CD4-positive, alpha-beta T cell treated with Interleukin-17A for 4 hours (primary cell): ENCODE results near the gene PNMA8A.
A peak's percentile ranks its signal among the peaks of the same experiment; 100 is the strongest.

ENCODE experiments used
- DNase-seq: peaks from one replicate; pipeline ENCODE4 v3.0.0-alpha.2; 2020; ENCODE audit warnings: mixed read lengths

PNMA8A gene

DNA sequence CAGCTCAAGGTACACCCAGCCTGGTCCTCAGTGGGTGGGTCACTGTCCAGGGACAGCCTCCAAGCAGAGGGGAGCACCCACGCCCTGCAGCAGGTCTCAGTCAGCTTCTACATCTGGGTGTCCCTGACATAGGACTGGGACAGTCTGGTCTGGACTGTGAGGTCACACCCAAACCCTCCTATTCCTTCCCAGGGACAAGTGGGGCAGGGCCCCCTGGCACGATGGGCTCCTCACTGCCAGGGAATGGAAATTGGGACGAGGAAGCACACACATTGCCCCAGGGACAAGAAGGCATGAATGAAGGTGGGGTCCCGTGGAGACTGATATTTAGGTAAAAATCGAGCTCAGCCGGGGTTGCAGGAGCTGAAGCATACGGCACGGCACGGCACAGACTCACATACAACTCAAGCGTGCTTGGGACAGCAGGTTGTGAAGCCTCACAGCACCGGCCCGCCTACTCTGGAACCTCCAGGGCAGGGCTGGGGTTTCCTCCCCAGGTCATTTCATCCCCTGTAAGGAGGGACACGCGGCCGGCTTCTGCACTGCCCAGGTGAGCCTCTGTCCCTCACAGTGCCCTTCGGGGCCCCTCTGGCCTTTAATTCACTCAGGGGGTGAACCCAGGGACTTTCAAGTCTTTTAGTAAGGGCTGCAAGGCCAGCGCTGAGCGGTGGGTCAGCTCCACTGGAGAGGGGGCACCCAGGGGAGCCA, 20.8 kb upstream of the PNMA8A start:
- no peak for DNase-seq

DNA sequence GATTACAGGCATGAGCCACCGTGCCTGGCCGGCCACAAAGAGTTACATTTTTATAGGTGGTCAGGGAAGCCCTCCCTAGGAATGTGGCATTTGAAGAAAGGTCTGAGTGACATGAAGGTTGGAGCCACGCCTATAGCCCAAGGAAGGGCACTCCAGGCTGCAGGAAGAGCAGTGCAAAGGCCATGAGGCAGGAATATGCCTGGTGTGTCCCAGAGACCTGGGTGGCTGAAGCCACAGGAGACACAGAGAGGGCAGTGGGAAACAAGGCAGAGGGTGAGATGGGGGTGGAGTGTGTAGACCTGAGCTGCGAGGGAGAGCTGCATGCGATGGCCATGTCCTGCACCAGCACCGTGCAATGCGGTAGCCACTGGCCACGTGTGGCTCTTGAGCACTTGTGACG, 19.4 kb upstream of the PNMA8A start:
- DNase-seq = no peak

DNA sequence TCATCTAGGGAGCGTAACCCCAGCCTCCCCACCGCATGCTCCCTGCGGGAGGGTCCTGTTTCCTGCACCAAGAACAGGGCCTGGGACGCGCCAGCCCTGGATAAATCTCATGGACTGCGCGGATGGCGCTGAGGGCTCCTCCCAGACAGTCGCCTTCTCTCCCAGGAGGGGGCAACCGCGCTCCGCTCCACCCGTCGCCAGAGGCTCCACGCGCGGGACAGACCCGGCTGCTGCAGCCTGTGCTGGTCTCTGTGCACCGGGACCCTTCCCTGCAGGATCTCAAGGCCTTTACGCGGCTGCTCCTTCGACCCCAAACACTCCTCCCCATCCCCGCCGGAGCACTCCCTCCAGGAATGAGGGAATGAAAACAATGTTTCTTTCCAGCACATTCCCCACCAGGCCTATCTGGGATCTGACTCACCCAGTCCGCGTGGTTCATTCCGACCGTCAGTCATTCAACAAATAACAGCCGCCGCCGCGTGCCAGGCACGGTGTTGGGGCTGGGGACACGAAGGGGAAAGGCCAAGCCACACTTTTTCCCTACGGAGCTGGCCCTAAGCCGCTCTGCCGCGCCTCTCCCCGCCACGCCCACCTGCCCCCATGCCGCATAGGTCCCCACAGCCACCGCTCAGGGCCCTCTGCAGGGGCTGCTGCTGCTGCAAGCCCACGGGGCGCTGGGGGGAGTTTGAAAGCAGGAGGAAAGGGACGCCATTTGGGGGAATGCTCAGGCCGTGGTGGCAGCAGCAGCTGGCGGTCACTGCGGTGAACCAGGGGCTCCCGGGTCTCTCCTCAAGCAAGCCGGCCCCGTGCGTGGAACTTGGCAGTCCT, 18.3 kb upstream of the PNMA8A start:
- DNase-seq = peak; percentile 52

DNA sequence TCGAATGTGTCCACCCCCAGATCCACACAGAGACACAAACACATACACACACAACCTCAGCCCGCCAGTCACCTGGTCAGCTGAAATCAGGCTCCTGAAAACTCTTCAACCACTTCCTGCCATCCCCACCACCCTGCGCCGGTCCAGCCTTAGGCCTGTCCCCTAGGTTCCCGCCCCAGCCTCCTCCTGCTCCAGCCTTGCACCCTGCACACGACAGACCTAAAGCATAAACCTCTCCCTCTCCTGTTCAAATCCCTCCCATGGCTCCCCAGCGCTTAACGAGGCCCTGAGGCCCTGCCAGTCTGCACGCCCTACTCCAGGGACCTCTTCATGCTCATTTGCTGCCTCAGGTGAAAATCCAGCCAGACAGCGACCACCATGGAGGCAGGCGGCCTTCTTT, 17.2 kb upstream of the PNMA8A start:
- no peak for DNase-seq

DNA sequence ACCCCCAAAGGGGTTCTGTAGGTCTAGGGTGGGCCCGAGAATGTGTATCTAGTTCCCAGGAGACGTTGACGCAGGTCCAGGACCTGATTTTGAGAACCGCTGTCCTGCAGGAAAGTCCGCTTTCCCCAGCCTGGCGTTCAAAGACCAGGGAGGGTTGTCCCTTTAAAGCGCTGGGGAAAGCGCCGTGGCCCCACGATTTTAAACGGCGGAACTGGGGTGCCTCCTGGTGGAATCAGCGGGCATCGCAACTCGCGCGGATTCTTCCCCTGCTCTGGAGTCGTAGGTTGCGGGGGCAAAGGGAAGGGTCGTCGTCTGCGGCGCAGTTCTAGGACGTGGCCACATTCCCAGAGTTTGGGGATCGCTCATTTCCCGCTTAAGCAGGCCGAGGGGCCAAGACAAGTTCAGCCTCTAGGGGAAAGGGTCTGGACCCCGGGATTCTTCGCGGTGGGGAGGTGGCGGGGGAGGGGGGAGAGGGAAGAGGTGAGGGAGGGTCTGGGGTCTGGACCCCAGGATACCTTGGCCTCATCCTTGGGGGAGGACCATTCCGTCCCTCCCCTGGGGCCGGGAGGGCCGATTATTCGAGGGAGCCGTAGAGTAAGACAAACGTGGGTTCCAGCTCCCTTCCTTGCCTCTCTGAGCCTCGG, 16.6 kb upstream of the PNMA8A start:
- DNase-seq = peak; percentile 80

DNA sequence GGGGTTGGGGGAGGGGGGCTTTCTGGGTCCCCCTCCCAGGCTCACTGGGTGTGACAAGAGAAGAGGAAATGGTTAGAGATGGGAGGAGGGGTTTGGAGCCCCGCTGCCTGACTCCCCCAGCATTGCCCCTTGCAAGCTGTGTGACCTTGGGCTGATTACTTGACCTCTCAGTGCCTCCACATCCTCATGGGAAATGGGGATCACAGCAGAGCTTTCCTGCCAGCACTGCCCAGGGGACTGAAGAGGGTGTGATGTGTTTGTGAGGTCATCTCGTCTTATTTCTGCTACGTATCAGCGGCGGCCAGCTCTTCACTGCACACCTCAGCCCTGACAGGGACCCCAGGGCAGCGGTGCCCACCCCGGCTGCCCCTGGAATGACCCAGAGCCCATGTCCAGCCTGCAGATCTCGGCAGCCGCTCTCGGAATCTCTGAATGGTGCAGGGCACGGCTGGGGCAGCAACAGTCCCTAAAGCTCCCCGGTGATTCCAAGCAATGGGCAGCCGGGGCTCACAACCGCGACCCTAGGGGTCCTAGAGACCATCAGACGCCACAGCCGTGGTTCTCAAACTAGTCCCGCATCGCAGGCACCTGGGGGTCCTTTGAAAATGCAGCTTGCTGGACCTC, 15.9 kb upstream of the PNMA8A start:
- DNase-seq = no peak

DNA sequence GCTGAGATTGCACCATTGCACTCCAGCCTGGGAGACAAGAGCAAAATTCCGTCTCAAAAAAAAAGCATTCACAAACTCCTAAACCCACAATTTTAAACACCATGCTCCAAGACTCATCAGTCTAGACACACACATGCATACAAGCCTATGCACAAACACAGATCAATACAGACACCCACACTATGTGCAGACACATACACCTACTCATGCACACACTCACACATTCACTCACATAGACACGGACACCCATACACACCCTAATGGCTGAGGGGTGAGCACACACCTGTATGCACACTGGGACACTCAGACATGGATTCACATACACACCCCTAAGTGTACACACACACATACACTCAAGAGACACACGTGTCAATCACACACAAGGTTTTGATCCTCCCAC, 15.0 kb upstream of the PNMA8A start:
- no peak for DNase-seq

DNA sequence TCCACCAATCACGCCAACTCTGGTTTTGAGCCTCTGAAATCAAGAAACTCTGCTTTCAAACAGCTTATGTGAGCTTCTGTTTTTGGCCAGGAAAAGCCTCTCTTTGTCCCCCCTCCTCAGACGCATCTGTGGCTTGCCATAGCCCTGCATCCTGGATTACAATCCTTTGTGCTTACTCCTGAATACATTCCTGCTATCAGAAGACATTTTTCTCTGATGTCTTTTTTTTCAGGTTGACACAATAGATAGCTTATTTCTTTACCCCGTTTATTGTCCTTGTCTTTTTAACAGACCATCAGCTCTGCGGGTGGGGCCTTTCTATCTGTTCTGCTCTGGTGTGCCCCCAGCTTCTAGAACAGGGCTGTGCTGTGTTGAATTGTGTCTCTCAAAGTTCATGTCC, 13.3 kb upstream of the PNMA8A start:
- DNase-seq = no peak

DNA sequence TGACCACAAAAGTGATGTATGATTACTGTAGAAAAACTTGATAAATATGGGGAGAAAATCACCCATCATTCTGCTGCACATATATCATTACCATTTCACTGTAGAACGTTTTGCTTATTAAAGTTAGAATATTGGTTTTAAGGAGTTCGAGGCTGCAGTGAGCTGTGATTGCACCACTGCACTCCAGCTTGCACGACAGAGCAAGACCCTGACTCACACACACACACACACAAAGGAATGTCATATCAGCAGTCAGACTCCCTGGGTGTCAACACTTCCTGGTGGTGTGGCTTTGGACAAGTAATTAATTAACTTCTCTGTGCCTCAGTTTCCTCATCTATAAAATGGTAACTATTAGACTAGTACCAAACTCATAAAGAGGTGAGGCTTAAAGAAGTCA, 11.3 kb upstream of the PNMA8A start:
- no peak for DNase-seq

DNA sequence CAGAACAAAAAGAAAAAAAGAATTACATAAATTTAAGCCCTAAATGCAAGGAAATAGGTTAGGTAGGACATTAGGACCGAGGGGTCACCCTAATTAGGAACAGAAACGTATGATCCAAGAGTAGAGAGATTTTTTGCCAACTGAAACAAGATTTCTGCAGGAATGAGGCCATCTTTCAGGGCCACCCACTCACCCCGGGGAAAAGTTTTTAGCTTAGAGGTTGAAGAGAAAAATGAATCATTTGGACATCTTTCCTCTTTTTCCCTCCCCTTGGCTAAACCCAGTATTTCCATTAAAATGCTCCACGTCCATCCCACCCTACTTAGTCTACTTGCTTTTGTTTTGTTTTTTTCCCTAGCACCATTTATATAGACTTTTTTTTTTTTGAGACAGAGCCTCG, 10.6 kb upstream of the PNMA8A start:
- no peak for DNase-seq

DNA sequence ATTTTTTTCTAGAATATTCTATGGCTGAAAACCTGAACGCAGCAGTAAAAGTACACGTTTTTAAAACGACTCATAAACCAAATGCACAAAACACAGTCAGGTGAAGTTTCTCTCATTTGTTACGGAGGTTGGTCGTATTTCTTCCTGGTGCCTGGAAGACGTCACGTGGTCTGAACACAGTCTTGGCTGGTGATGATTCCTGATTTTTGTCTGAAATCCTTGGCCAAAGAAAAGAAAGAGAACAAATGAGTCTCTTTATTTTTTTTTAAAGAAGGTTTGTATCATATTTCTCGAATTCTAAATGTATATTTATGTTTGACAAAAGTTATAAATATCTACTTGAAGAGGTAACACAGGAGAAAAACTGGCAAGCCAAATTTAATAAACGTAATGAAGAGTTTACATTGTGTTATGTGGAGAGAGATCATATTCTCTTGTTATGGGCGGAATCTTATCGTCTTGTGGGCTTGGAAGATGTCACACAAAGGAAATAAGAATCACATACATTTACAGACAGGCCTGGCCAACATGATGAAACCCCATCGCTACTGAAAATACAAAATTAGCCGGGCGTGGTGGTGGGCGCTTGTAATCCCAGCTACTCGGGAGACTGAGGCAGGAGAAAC, 10.0 kb upstream of the PNMA8A start:
- DNase-seq = no peak

DNA sequence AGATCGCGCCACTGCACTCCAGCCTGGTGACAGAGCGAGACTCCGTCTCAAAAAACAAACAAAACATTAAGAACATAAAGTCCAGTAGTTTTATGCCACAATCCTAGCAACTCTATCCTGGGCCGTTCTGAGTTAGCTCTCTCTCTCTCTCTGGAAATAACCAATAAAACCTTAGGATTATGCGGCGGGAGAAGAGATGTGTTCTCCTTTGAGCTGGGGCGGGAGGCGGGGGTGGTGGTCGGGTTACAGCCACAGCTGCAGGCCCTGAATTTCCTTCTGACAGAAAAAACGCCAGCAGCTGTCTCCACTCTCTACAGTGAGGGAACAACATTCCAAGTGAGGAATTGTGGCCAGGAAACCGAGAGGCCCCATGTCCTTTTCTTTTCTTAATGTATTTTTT, 9.1 kb upstream of the PNMA8A start:
- no peak for DNase-seq

DNA sequence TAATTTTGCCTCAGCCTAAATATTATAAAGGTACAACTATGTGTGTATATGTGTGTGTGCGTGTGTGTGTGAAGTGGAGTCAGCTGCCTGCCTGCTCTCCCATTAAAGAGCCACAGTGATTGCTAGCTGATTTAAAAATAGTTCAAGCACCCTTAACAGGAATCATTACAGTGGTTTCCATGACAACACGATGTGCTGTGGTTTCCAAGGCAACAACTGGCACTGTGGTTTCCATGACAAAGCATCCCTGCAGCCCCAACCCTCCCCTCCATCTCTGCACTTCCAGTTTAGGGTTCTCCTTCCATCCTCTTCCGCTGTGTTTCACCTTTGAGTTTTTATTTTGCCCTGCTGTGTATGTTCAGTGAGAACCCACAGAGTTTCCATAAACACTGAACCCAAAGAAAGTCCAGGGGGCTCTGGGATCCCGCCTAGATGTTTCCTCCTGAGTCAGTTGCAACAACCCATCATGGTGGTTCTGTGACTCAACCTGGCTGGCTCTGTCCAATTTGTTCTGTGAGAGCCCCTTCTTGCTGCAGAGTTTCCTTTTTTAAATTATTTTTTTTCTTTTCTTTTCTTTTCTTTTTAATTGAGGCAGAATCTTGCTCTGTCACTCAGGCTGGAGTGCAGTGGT, 7.1 kb upstream of the PNMA8A start:
- DNase-seq = no peak

DNA sequence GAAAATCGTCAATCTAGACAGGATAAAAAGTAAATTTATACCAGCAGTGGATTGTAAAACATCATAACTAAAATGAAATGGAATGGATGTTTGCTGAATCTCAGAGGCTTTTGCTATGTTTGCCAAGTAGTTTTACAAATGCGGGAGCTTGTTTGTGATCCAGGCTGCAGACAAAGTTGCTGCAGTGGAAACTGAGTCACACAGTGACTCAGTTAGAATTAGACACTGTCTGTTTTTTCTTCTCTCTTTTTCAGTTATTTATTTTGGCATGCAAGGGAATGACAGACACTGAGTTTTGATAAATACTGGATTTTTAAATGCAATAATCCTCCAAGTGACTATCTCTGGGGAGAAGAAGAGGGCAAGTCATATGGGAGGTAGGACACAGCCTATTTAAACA, 4.6 kb upstream of the PNMA8A start:
- DNase-seq = no peak

DNA sequence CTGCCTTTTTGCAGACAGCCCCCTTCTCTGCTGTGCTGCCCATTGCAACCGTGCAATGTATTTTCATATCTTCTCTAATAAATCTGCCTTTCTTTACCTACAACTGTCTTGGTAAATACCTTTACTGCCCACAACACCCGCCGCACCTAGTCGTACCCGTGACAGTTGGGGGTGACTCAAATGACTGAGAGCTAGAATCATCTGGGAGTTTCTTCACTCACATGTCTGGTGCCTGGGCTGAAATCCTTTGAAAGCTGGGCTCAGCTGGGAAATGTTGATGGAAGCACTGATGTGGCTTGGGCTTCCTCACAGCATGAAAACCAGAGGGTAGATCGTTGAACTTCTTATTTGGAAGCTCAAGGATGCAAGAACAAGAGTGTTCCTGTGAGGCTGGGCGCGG, 2.8 kb upstream of the PNMA8A start:
- DNase-seq = no peak

DNA sequence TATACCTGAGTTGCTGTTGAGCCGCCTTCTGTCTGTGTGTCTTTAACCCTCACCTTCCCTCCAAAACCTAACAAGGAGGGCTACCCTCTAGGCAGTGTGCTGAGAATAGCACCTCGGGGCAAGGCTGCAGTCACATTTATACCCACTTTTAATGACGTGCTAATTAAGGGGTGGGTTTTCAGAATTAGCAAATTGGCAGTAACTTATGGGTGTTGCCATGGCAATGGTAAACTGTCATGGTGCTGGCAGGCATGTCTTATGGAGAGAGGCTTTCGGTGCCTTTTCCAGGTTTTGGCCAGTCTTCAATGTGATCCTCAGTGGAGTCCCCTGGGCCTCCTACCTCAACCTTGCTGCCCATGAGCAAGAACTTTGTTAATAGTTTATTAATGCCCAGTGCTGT, 1.2 kb upstream of the PNMA8A start:
- no peak for DNase-seq

DNA sequence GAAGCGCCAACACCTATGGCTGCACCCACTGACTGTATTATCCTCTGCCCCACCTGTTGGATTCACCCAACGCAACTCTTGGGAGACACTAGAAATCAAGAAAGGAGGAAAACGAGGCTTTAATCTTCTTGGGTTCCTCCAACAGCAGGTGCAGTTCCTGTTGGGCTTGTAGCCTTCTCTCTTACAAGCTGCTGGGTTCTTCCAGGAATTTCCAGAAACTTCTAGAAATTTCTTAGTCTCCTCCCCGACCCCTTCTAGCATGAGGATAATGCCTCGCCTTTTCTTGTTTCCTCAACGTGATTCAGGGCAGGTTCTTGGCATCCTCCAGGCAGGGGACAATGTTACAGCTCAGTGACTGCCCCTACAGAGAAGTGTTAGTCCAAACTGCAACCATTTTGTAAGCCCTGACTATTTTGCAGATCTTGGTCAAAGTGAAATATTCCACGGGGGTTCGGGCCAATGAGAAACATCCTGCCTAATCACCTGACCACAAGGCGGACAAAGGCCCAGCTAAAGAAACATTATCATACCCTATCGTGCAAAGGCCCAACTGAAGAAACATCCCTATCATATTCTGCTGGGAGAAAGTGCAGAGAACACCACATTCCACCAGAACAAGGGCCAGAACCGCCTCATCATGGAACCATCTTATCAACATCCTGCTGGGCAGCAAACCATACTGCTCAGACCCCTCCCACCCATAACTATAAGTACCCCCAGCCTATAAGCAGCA, 614 bp upstream of the PNMA8A start:
- DNase-seq = no peak

DNA sequence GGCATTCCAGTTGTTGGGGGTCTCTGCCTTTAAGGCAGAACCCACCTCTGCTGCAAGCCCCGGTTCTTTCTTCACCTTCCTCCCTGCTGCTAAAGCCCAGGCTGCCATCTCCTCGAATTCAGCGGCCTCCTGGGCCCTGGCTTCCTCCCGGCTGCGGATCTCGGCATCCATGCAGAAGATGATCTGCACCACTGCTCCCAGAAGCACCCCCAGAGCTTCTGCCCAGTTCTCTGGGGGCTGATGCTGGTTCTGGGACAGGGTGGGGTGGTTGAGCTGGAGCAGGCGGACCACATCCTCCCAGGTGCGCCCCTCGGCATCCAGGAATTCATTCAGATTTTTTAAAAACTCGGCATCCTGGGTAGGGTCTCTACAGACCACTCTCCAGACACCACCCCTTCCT, 987 bp downstream of the PNMA8A start:
- no peak for DNase-seq

DNA sequence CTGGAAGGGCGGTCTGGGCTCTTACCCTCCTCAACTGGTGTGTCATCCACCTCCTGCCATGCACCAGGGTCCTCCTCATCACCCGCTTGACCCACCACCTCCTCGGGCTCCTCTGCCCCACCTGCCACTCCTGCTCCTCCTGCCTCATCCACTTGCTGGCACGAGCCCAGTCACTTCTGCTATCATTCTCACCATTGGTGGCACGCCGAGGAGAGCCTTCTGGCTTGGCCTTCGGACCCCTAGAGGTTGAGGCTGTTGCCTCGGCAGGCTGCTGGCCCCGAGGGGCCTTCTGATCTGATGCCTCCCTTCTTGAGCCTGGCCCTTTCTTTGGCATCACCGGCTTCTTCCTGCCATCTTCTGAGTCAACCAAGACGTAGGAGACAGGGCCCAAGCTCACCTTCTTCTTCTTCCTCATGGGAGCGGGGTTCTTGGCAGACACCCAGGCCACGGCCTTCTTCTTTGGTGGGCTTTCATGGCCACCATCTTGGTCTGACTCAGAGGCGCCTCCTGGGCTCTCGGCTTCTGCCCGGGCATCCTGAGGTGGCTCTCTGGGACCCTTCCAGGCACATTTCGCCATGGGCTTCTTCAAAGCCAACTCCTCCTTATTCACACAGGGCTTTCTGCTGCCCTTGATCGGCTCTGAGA, 1.7 kb downstream of the PNMA8A start:
- DNase-seq = no peak

DNA sequence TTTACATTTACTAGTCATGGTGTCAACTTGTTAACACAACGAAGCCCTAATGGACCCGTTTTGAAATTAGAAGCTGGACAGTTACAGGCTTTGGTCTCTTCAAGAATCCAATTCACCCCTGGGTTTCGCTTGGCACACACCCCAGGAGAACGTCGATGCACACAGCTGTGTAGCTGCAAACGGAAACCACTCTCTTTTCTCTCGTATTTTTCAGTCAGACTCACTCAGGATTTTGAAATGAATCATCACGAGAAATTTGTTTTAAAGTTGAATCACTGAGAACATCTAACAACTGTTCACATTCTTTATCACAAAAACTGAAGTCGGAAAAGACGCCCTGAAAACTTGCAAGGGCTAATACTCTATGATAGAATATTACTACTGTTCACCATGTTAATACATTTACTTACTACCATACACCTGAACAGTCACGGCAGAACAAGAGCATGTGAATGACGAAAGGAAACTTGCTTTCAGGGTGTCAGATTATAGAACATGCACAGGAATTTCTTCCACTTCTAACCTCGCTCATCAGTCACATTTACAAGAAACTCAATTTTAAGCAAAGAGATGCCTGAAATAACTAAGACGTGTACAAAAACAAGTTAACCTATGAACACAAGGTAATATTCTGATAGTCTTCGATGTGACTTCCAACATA, 4.7 kb downstream of the PNMA8A start:
- DNase-seq = no peak

DNA sequence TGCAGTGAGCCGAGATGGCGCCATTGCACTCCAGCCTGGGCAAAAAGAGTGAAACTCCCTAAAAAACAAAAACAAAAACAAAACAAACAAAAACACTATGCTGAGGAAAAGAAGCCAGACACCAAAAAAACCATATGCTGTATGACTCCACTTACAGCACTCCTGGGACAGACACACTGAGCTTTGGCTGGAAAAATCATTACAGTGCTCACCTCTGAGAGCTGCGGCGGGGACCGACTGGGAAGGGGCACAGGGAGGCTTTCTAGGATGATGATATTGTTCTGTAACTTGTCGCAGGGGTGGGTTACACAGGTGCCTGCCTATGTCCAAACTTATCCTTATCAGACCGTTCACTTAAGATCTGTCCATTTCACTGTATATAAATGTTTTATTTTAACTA, 7.8 kb downstream of the PNMA8A start:
- no peak for DNase-seq
